Erythroblast (primary cell): ENCODE measurements around the gene SCAP.

Source experiments
- DNase-seq, 2 experiments: peaks; one replicate each; lab custom pipeline; 2025; lab: John Stamatoyannopoulos, UW
- GATA1 ChIP-seq: IDR thresholded peaks from 2 replicates; pipeline ENCODE4 v1.6.1; 2011; ENCODE audit warnings: low read depth, mild to moderate bottlenecking, control low read depth, low read length, moderate library complexity
- POLR2A ChIP-seq: IDR thresholded peaks from 2 replicates; pipeline ENCODE4 v1.6.1; 2011; ENCODE audit warnings: mild to moderate bottlenecking, low read length

Gene SCAP

DNA sequence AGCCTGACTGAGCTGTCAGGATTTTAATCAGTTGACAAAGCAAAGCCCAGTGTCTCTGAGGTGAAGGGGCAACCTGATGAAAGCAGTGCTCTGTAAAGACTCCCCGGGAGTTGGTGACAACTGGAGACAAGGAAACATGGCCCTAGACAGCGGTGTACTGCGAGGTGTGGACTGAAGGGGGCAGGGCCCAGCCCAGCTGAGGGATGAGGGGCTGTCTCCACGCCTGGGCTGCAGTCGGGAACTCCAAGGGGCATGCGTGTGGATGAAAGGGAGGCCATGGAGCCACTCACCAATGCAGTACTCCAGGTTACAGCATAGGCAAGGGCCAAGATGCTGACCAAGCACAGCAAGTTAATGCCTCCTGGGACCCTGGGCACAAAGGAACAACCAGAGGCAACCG is 45.1 kb downstream of the SCAP start:
- no peak for DNase-seq
- TF ChIP-seq GATA1, result no peak
- no peak for TF ChIP-seq POLR2A

DNA sequence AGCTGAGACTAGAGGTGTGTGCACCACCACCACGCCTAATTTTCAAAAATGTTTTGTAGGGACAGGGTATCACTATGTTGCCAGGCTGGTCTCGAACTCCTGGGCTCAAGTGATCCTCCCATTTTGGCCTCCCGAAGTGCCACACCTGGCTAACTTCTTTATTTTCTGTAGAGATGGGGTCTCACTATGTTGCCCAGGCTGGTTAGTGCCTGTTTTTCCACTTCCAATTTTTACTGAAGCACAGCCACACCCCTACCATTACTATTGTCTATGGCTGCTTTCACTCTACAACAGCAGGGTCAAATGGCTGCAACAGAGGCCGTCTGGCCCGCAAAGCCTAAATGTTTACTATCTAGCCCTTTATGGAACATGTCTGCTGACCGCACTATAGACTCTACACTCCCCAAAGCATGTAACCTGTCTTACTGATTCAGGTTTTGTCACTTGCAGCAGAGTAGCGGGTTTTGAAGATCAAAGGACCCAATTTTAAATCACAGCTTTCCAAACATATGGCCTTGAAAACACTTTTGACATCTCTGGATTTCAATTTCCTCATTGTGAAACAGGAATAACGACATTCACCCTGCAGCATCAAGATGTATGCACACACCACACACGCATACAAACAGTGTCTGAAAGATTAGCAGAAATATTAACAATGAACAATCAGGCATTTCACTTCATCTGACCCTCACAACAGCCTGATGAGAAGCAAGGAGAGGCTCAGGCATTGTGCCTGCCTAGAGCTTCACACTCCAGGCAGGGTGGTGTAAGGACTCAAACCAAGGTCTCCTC is 46.1 kb downstream of the SCAP start:
- no peak for DNase-seq
- TF ChIP-seq GATA1, result no peak

DNA sequence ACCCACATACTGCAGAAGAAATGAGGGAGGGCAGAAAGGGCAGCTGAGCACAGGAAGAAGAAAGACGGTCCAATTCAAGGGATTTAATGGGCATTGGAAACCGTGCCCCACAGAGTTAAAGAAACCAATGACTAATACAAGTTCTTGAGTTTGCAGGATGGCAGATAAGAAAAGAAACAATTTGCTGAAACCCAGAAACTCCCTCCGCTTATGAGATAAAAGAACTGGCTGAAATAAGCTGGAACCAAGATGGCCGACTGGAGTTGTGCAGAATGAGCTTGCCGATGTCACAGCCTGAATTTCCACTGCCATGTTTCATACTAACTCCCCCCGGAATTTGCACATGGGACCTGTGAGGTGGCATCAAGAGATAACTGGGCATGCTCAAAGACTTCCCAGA is 47.1 kb downstream of the SCAP start:
- DNase-seq, result peak; percentile 62 to 77
- TF ChIP-seq GATA1, result no peak
- no peak for TF ChIP-seq POLR2A

DNA sequence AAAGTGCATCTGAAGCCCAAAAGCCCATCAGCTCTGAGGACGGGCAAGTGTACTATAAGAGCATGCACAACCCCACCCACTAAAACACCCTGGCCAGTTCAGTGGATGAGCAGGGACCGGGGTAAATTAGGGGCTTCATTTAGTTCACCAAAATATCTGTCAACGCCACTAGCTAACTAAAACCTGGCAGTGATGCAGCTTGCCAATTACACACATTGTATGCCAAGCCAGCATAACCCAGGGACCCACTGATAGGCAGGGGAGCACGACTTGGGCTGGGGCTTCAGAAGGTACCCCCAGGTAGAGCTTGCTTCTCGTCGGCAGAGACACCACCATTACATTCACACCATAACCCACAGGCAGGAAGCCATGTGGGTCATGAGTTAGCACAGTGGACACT is 47.9 kb downstream of the SCAP start:
- no peak for DNase-seq

DNA sequence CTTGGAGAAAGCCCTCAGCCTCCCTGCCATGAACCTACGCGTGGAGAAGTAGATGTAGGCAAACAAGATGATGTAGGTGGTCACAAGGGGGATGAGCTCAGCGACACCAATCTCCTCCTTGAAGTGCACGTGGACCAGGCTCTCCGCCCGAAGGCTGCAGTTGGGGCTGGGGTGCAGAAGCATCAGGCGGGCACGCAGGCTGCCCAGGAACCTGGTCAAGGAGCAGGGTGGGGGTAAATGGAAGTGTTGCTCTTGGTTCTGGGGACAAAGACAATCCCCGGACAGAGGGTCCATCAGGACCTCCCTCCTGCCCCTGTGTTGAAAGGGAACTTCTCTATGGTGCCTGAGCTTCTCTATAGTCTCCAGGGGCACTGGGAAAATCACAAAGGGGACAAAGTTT is 49.8 kb downstream of the SCAP start:
- TF ChIP-seq GATA1 (no peak), POLR2A (no peak)

More for the DNA sequence above, 47.9 kb downstream of the SCAP start:
- TF ChIP-seq POLR2A, result no peak

DNA sequence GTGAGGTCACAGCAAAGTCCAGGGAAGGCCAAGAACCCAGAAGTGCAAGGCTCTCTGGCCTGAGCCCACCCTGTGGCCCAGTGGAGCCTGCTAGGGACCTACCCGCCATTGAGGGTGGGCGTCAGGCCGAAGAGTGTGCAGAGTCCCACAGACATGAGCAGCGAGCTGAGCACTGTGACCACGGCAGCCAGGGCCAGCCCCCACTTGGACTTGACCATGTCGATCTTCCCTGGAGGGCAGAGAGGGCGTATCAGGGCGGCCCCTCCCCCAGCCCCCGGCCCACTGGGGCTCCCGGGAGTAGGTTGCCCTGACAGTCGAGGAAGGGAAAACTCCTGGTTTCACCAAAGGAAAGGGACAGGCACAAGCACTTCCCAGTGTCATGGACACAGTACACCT is 50.4 kb downstream of the SCAP start:
- TF ChIP-seq GATA1 (no peak), POLR2A (no peak)
- DNase-seq, result no peak

More for the DNA sequence above, 49.8 kb downstream of the SCAP start:
- no peak for DNase-seq

DNA sequence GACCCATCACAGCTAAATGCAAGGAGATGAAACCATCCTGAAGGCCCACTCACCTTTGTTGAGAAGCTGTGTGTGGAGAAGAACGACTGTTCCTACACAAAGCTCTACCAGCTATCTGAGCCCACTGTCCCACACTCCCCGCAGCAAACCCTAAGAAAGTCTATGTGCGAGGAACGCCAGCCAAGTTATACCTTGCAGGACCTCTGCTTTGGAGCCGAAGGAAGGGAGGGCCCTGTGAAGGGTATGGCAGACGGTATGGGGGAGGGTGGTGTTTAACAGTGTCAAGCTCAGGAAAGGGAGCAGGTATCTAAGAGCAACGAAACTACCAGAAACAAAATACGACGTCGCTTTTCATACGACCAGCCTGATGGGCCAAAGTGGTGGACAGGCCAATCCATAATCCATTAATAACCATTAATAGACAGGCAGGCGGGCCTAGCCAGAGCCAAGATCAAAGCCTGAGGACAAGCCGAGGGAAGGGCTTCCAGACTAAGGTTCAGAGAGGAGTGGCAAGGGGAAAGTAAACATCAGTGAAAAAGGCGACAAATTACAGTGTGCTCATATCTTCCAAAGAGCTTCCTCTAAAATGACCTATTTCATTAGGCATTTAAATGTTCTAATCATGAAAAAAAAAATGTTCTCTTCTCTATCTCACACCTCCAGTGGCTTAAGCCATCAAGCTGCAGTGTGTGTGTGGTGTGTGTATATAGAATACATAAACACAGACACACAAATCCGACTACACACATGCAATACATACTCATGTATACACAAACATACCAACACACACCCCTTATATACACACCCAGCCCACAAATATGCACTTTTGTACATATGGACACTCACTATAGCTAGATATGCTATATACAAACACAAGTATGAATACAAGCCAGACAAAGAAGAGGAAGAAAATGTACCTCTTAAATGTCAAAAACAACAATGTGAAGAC is 51.0 kb downstream of the SCAP start:
- no peak for DNase-seq
- no peak for TF ChIP-seq POLR2A
- no peak for TF ChIP-seq GATA1

DNA sequence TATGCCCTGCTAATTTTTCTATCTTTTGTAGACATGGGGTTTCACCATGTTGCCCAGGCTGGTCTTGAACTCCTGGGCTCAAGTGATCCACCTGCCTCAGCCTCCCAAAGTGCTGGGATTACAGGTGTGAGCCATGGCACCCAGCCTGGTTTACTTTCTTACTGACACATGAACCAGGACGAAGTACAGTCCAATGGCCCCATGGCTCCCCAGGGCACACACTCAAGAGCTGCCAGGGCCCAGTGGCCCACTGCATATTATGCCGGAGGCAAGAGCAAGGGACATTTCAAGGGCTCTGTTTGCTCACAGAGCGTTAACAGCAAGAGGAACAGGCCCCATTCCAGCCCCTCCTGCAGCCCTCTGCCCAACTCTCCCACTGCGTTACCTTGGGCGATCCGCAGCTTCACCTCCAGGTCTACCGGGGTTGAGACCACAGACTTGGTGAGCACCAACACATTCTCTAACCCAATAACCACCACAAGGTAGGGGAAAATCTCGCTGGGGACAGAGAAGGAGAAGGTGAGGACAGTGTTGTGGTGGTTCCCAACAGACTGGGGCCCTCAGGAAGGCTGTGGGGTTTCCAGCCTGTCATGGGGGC is 52.1 kb downstream of the SCAP start:
- no peak for DNase-seq
- TF ChIP-seq POLR2A (no peak), GATA1 (no peak)

DNA sequence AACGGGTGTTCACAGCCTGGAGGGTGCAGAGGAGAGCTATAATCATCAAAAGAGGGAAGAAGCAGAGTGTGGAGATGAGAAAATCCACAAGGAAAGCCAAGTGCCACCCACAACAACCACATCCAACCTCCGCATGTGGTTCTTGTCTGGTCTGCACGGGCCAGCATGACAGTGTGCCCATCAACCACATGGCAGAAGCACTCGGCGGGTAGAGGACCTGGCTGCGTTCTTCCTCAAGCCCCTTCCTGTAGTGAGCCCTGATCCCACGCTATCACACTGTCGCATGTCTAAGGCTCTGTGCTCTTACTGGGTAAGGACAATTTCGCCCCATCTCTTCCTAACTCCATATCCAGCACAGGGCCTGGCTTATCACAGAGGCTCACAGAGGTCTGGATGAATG is 53.0 kb downstream of the SCAP start:
- TF ChIP-seq GATA1 (no peak), POLR2A (no peak)
- DNase-seq, result no peak

DNA sequence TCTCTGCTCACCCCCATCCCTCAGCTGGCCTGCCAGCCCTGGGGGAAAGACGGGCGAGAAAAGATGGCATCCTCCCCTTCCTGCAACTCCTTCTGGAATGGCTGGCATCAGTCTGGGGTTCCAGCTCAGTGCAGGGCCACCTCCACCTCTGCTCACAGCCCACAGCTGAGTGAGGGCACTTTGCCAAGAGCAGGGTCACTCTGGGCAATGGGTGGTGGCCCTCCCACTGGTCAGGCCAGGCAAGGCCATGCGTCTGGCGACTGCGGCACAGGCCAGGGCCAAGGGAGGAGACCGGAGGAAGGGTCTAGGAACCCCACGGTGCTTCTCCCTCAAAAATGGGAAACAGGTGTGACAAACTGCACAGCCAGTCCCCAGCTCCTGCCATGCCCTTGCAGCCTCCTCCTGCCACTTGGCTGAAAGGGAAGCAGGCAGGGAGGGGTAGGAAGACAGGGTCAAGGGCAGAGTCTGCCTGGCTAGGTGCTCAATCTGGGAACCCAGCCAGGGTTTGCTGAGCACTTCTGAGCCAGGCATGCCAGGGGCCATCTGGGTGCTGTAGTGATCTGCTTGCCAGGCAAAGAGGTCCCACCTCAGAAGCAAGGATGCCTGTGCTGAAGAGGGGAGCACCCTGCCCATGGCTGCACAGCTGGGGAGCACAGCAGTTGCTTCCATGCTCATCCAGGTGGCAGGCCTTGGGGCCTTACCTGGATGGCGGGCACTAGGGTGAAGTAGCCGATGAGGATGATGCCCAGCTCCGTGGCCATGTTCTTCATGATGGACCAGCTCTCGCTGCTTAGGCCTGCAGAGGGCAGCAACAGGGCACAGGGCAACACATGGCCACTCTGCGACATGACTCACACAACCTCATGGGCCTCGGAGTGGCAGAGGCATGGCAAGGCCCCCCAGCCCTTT is 53.7 kb downstream of the SCAP start:
- DNase-seq, result peak; percentile 24 to 42
- TF ChIP-seq POLR2A (no peak), GATA1 (no peak)

DNA sequence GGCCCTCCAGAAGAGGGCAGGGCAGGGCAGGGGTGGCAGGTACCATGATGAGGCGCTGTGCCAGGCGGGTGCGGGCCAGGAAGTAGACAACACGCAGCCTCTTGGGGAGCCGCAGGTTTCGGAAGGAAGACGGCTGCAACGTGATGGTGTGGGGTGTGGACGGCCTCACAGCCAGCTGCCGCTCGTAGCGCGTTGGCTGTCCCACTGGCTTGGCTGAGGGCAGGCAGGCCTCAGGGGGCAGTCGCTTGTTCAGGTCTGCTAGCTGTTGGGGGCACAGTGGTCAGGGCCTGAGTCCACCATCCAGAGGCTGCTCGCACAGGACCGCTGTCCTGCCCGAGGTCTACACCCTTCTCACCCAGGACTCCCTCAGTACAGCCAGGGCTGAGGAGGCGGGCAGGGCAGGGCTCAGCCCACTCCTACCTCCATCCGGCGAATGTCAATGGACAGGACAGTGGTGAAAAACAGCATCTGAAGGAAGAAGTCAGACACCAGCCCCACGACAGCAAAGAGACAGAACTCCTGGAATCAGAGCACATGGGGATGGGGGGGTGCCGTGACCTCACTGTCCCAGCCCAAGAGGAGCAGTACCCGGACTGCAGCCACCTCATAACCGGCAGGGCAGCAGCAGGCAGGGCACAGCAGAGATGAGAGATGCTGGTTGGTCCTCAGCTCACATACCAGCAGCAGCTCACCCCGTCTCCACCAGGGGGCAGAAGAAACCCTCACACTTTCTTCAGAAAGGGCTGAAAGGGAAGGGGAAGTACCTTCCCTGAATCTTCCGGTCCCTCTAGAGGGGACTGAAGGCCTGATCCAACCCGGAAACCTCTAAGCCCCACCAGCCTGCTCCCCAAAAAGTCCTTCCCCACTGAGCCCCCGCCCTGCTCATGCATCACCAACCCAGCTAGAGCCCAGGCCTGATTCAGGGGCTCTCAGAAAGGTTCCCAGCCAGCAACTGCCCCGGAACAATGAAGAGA is 54.9 kb downstream of the SCAP start:
- peak; percentile 87 to 91 for DNase-seq
- TF ChIP-seq GATA1 (no peak), POLR2A (no peak)

DNA sequence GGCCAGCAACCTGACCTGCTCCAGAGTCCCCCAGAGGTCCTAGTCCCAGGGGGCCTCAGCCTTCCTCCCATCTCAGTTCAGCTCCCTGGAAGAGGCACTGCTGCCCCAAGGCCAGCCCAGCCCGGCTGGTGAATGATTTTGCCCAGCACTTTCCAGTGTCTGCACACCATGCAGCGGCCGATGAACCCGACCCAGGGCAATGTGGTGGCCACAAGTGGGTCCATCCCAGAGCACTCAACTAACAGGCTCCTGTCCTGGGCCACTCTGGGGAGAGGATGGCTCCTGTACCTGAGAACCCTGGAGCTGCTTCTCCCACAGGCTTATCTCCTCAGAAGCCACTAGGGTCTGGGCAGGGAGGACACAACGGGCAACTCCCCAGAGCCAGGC is 55.7 kb downstream of the SCAP start:
- TF ChIP-seq GATA1, result no peak
- no peak for TF ChIP-seq POLR2A

More for the DNA sequence above, 55.7 kb downstream of the SCAP start:
- DNase-seq, result no peak
